GM18909 (cell line): Measurements from ENCODE around the gene C1QTNF6.

Experiments
- ATAC-seq: cut with Tn5 transposase; IDR thresholded peaks from one replicate; pipeline ENCODE4 v1.9.1; 2021; ENCODE audit warnings: mild to moderate bottlenecking; ENCODE audit not compliant: unreplicated experiment, poor library complexity

C1QTNF6 gene

GRCh38 chr22:37165066-37165465 is 23.0 kb downstream of the C1QTNF6 start:
- ATAC-seq = no peak

GRCh38 chr22:37164505-37164887 is 23.6 kb downstream of the C1QTNF6 start:
- no peak for ATAC-seq

GRCh38 chr22:37163575-37164504 is 24.2 kb downstream of the C1QTNF6 start:
- peak; percentile 30 for ATAC-seq

DNA sequence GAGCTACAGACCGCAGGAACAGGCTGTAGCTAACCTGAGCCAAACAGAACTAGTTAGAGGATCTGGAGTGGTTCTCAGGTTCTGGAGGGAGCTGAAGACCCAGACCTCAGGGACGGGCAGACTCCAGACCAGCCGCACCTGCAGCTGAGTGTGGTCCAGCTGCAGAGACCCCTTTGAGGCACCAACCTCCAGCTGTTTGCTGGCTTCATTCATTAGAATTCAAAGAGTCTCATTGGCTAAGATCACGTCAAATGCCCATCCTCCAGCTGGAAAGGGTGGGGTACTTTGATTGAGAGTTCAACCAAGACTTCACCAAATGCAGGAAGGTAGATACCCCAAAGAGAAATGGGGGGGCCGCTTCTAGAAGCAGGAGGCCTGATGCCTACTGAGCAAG is 25.0 kb downstream of the C1QTNF6 start:
- ATAC-seq = no peak

- peak; percentile 53 for ATAC-seq
Measured at GRCh38 chr22:37162221-37163095, 25.6 kb downstream of the C1QTNF6 start.

DNA sequence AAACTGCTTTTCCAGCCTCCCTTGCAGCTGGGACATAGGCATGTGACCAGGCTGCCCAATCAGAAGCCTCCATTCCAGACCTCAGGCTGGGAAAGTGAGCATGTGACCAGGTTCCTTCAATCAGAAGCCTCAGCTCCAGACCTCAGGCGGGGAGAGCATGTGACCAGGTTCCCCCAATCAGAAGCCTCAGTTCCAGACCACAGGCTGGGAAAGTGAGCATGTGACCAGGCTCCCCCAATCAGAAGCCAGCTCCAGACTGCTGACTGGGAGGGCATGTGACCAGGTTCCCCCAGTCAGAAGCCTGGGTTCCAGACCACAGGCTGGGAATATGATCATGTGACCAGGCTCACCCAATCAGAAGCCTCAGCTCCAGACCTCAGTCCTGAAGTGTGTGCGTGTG is 26.6 kb downstream of the C1QTNF6 start:
- no peak for ATAC-seq

DNA sequence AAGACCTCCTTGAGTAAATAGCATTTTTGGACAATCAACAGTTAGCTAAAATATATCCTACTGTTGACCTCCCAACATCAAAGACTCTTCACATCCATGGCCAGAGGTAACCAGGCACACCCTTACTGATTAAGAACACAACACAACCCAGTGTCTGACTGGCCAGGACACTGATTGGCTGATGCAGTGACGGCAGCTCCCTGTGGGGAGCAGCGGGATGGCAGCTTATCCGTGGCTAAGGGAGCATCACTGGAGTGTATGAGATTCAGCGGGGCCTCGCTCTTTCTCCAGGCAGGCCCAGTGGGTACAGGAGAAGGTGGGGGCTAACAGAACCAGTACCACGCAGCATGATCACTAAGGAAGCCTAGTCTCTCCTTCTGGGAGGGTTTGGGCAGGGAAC is 28.0 kb downstream of the C1QTNF6 start:
- ATAC-seq = no peak

- no peak for ATAC-seq
Measured at GRCh38 chr22:37158963-37159290, 29.1 kb downstream of the C1QTNF6 start.

DNA sequence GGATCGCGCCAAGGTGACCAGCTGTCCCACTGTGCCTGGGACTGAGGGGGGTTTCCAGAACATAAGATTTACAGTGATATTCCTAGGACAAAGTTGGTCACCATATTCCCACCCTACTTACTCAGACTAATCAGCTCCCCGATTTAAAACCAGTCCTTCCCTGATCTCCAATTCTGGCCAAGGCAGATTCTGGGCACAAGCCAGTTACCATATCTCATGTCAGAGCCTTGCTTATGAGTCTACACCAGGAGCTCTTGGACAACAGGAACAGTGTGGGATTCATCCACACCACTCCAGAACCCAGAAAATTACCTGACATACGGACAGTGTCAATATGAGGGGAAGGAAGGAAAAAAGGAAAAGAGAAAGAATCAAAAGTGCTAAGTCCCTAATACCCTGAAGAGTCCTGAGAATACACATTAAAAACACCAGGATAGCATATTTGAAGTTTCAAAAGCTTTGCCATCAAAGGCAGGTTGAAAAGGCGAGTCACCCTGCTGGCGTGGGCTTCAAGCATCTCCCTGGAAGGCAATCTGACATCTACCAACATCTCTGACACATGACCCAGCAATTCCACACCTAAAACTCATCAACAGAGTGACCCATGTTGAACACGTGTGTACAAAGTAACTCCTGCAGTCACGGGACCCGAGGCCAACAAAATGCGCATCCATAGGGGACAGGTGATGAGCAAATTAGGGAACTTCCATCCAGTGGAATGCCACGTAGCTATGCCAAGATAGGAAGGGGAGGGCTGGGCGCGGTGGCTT is 30.3 kb downstream of the C1QTNF6 start:
- no peak for ATAC-seq

DNA sequence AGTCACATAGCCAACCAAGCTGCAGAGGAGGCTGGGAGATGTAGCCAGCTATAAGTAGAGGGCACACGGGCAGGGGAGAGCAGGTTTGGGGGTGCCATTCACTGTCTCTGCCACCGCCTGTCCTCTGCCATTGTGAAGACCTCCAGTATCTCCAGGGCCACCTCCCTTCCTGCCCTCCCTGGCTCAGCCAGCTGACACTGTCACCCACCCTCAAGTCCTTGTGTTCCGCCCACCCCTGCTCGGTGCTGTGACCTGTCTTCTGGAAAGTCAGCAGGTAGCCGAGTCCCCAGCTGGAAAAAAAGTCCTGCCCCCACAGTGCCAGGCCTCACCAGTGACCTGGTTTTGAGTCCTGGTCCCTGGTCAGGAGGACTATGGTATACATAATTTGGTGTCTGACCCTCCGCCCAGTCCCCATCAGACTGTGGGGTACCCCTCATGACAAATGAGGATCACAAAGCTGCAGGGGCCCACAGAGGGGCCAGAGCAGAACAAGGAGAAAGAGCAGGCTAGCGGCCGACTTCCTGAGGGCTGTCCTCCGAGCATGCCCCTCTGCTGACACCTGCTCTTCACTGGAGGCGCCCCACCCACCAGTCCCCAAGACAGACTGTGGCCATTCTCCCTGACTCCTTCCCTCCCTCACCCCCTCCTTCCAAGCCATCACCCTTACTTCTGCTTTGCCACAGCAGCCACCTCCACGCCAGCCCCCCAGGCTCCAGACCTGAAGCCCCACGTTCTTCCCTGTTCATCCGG is 31.2 kb downstream of the C1QTNF6 start:
- ATAC-seq = no peak

DNA sequence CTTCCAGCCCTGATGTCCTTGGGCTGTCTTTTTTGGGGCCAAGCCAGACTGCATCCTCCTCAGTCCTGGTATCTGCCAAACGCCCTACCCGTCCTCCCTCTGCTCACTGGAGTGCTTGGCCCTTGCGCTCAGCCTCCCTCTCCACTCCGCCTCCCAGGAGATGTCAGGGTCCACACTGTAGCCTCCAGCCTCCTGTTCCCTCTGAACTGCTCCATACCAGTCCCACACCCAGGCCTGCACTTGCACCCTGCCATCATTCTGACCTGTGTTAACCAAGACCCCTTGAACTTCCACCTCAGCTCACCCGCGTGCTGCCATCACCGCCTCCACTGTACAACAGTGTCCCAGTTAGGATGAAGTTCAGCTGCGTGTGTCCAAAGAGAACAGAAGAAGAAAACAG is 32.1 kb downstream of the C1QTNF6 start:
- no peak for ATAC-seq

- ATAC-seq = no peak
Measured at GRCh38 chr22:37154925-37155712, 32.9 kb downstream of the C1QTNF6 start.

- ATAC-seq = no peak
Measured at GRCh38 chr22:37153901-37154300, 34.1 kb downstream of the C1QTNF6 start.

- no peak for ATAC-seq
Measured at GRCh38 chr22:37151401-37151800, 36.6 kb downstream of the C1QTNF6 start.

DNA sequence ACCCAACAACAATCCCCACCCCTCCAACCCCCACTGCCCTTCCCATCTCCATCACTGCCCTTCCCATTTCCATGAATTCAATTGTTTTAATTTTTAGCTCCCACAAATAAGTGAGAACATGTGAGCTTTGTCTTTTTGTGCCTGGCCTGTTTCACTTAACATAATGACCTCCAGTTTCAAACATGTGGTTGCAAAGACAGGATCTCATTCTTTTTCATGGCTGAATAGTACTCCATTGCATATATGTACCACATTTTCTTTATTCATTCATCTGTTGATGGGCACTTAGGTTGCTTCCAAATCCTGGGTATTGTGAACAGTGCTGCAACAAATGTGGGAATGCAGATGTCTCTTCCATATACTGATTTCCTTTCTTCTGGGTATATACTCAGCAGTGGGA is 37.3 kb downstream of the C1QTNF6 start:
- ATAC-seq = no peak

DNA sequence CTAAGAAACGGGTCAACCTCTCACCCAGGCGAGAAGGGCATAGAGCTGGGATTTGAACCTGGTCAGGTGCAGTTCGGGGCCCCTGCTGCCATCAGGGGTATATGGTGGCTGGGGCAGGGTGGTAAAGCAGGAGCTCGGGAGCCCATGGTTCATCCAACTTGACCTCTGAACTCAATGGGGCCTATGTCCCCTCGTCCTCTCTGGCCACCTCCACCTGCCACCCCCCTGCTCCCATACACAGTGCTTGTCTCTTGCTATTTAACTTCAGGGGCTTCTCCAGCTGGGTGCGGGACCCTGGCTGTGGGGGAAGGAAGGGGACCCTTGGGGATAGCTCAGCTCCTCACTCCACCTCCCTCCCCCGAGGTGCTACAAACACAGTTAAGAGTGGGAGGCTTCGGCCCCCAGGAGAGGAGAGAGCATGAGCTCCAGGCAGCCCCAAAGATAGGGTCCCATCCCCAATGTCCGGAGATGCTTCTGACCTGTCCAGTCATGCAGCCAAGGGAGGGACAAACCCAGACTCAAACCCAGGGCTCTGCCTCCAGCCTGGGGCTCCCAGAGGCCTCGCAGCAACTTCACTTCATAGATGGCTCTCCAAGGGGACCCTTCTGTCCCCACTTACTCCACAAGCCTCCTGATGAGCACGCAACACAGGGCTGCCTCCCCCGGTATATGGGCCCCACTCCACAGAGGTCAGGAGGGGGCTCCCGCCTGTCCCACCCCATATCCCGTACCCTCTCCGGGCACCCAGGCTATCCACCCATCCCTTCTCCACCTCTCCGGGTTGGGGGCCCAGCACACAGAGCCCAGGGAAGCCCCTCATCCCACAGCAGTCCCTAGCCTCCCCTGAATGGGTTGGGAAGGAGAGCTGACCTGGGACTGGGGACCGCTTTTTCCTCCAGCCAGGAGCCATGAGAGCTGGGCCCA is 39.0 kb downstream of the C1QTNF6 start:
- peak; percentile 6 for ATAC-seq

DNA sequence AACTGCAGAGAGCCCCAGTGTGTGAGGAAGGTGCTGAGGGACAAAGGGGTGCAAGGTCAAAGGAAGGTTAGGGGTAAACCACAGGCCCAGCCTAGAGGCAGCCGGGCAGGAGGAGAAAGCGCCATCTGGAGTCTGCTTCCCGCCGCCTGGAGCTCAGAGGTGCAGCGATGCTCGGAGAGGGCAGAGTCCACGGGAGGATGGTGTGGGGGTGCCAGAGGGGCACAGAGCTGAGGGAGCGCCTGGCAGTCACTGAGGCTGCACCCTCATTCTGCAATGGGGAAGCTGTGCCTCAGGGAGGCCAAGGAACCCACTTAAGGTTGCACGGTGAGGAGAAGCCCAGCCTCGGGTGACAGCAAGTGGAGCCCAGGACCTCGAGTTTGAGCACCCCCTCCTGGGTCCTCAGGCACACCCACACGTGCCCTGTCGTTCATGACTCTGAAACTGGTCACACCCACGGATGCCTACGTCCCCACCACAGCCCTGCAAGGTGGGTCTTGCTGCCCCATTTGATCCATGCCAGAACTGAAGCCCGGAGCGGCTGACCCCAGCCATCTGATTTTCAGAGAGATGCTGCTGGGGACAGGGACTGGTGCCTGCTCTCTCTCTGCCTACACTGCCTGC is 39.9 kb downstream of the C1QTNF6 start:
- ATAC-seq = no peak
